ENCODE results near the gene IMMT. TPM values are rescaled to one million over a fixed set of nuclear protein-coding genes. Genes with fewer than 3 reads are reported as not detected.

IMMT gene
- total RNA-seq, 3 donors from 2014 or later: 106 to 121 (median 107) TPM

GRCh38 chr2:86170449-86170848 is 24.8 kb downstream of the IMMT start:
- H3K36me3 ChIP-seq (ENCODE audit: low read depth): peaks cover 6% of the 10 kb centered on the region
- DNase-seq (no peak), ATAC-seq (no peak)
- no peak overlapping the region for H3K4me3 ChIP-seq
- H3K4me1 ChIP-seq (ENCODE audit: low read depth): no peaks in the 10 kb centered on the region
- TF ChIP-seq CTCF (IDR thresholded peaks at IDR 0.05): no peak
- H3K9me3 ChIP-seq: no peaks in the 10 kb centered on the region
- intact Hi-C loops (cut with DNase I, micrococcal nuclease): no loop called here

GRCh38 chr2:86160156-86160952 is 34.9 kb downstream of the IMMT start:
- no peak overlapping the region for H3K4me3 ChIP-seq
- no peaks in the 10 kb centered on the region for H3K4me1 ChIP-seq (ENCODE audit: low read depth)
- no peak for TF ChIP-seq CTCF (IDR thresholded peaks at IDR 0.05)
- intact Hi-C loops (cut with DNase I, micrococcal nuclease): no loop called here
- no peaks in the 10 kb centered on the region for H3K9me3 ChIP-seq
- DNase-seq (no peak), ATAC-seq (no peak)
- peaks cover 13% of the 10 kb centered on the region for H3K36me3 ChIP-seq (ENCODE audit: low read depth)

GRCh38 chr2:86158286-86158685 is 37.0 kb downstream of the IMMT start:
- no peak for DNase-seq
- intact Hi-C loops (cut with DNase I, micrococcal nuclease): no loop called here
- TF ChIP-seq CTCF (IDR thresholded peaks at IDR 0.05): no peak
- peaks cover 11% of the 10 kb centered on the region for H3K36me3 ChIP-seq (ENCODE audit: low read depth)
- H3K4me3 ChIP-seq: no peak overlapping the region
- H3K9me3 ChIP-seq: no peaks in the 10 kb centered on the region
- ATAC-seq: no peak
- no peaks in the 10 kb centered on the region for H3K4me1 ChIP-seq (ENCODE audit: low read depth)

- no peaks in the 10 kb centered on the region for H3K9me3 ChIP-seq
- no peak for TF ChIP-seq CTCF (IDR thresholded peaks at IDR 0.05)
- no peaks in the 10 kb centered on the region for H3K4me1 ChIP-seq (ENCODE audit: low read depth)
- no peak for DNase-seq
- intact Hi-C loops (cut with DNase I, micrococcal nuclease): no loop called here
- no peak overlapping the region for H3K4me3 ChIP-seq
- H3K36me3 ChIP-seq (ENCODE audit: low read depth): peaks cover 7% of the 10 kb centered on the region
- ATAC-seq: peak; percentile 68
Measured at GRCh38 chr2:86157009-86157556, 38.2 kb downstream of the IMMT start.

GRCh38 chr2:86150502-86150901 is 44.8 kb downstream of the IMMT start:
- no peak for TF ChIP-seq CTCF (IDR thresholded peaks at IDR 0.05)
- H3K36me3 ChIP-seq (ENCODE audit: low read depth): peaks cover 15% of the 10 kb centered on the region
- DNase-seq (no peak), ATAC-seq (no peak)
- no peaks in the 10 kb centered on the region for H3K4me1 ChIP-seq (ENCODE audit: low read depth)
- intact Hi-C loops (cut with DNase I, micrococcal nuclease): no loop called here
- no peak overlapping the region for H3K4me3 ChIP-seq
- no peaks in the 10 kb centered on the region for H3K9me3 ChIP-seq

Data from mucosa of descending colon (tissue), 3 donors.